ENCODE data around the gene TERB1.
"Not testable (repeated sequence)": the region's sequence is repeated elsewhere in the genome, so short reads cannot be mapped to it uniquely, and the experiment has no call there.

TERB1 gene

GRCh38 chr16:66824006-66824405 is 22.6 kb upstream of the TERB1 start:
- no peak for DNase-seq

- no peak for DNase-seq
Measured at GRCh38 chr16:66814734-66815133, 13.3 kb upstream of the TERB1 start.

GRCh38 chr16:66811043-66811442 is 9.7 kb upstream of the TERB1 start:
- DNase-seq = peak in 2 of 58 donors; percentile 7 to 8

- DNase-seq = no peak
Measured at GRCh38 chr16:66810391-66810790, 9.0 kb upstream of the TERB1 start.

- no peak for DNase-seq
Measured at GRCh38 chr16:66809765-66810164, 8.4 kb upstream of the TERB1 start.

- no peak for DNase-seq
Measured at GRCh38 chr16:66802159-66802558, 775 bp upstream of the TERB1 start.

- peak in 1 of 58 donors; percentile 3 for DNase-seq
Measured at GRCh38 chr16:66800856-66801255, 528 bp downstream of the TERB1 start.

- no peak for DNase-seq
Measured at GRCh38 chr16:66798161-66798560, 3.2 kb downstream of the TERB1 start.

GRCh38 chr16:66793984-66794383 is 7.4 kb downstream of the TERB1 start:
- not testable (repeated sequence) for DNase-seq

GRCh38 chr16:66790130-66790733 is 11.2 kb downstream of the TERB1 start:
- DNase-seq = no peak

GRCh38 chr16:66787427-66787826 is 14.0 kb downstream of the TERB1 start:
- DNase-seq = no peak

GRCh38 chr16:66786551-66786950 is 14.8 kb downstream of the TERB1 start:
- no peak for DNase-seq

GRCh38 chr16:66776457-66776856 is 24.9 kb downstream of the TERB1 start:
- no peak for DNase-seq

GRCh38 chr16:66774981-66775380 is 26.4 kb downstream of the TERB1 start:
- DNase-seq = no peak

- no peak for DNase-seq
Measured at GRCh38 chr16:66758086-66758485, 43.3 kb downstream of the TERB1 start.

GRCh38 chr16:66754819-66755218 is 46.6 kb downstream of the TERB1 start:
- DNase-seq = no peak

- no peak for DNase-seq
Measured at GRCh38 chr16:66754211-66754610, 47.2 kb downstream of the TERB1 start.

GRCh38 chr16:66752958-66753357 is 48.4 kb downstream of the TERB1 start:
- no peak for DNase-seq

GRCh38 chr16:66752379-66752778 is 49.0 kb downstream of the TERB1 start:
- no peak for DNase-seq

GRCh38 chr16:66751992-66752322 is 49.4 kb downstream of the TERB1 start:
- no peak for DNase-seq

GRCh38 chr16:66751303-66751991 is 49.9 kb downstream of the TERB1 start, which contains the start of gene DYNC1LI2:
Gene DYNC1LI2, minus strand, starts transcription at chr16:66751609. Its CDS starts 18 bp downstream, at chr16:66751591.
- DNase-seq = peak in 54 of 58 donors; percentile 30 to 91 (median 76)

- no peak for DNase-seq
Measured at GRCh38 chr16:66751053-66751302, 50.4 kb downstream of the TERB1 start.

- no peak for DNase-seq
Measured at GRCh38 chr16:66750279-66751052, 50.9 kb downstream of the TERB1 start.

Data from anterior cingulate cortex (tissue), 58 donors.